Fibroblast of gingiva (primary cell): ENCODE measurements around the gene GPD1L.

Source experiments
- DNase-seq: peaks from one replicate; pipeline ENCODE4 v3.0.0-alpha.2; 2011; ENCODE audit warnings: low read depth

Gene GPD1L

GRCh38 chr3:32181365-32181764, 74.9 kb downstream of the GPD1L start:
- DNase-seq: no peak

- DNase-seq: no peak
These were observed 75.4 kb downstream of the GPD1L start for GRCh38 chr3:32181796-32182195.

- DNase-seq: no peak
These were observed 77.8 kb downstream of the GPD1L start for GRCh38 chr3:32184187-32184730.

- no peak for DNase-seq
These were observed 79.7 kb downstream of the GPD1L start for GRCh38 chr3:32186097-32186496.

GRCh38 chr3:32186876-32187275, 80.5 kb downstream of the GPD1L start:
- no peak for DNase-seq

- DNase-seq: no peak
These were observed 83.3 kb downstream of the GPD1L start for GRCh38 chr3:32189693-32190092.

- DNase-seq: peak; percentile 45
These were observed 84.1 kb downstream of the GPD1L start for GRCh38 chr3:32190556-32190955.

GRCh38 chr3:32193101-32193500, 86.7 kb downstream of the GPD1L start:
- DNase-seq: no peak

GRCh38 chr3:32194653-32195052, 88.2 kb downstream of the GPD1L start:
- no peak for DNase-seq

GRCh38 chr3:32195995-32196540, 89.6 kb downstream of the GPD1L start:
- no peak for DNase-seq

- DNase-seq: no peak
These were observed 91.6 kb downstream of the GPD1L start for GRCh38 chr3:32197991-32198390.

GRCh38 chr3:32198714-32199113, 92.3 kb downstream of the GPD1L start:
- DNase-seq: no peak

GRCh38 chr3:32200490-32200889, 94.1 kb downstream of the GPD1L start:
- DNase-seq: peak; percentile 18

- no peak for DNase-seq
These were observed 94.8 kb downstream of the GPD1L start for GRCh38 chr3:32200992-32201758.

GRCh38 chr3:32202496-32202895, 96.1 kb downstream of the GPD1L start:
- peak; percentile 8 for DNase-seq

GRCh38 chr3:32203854-32204253, 97.4 kb downstream of the GPD1L start:
- no peak for DNase-seq

GRCh38 chr3:32208447-32208846, 102.0 kb downstream of the GPD1L start:
- DNase-seq: no peak

- no peak for DNase-seq
These were observed 108.8 kb downstream of the GPD1L start for GRCh38 chr3:32215185-32215584.

GRCh38 chr3:32216172-32216783, 109.9 kb downstream of the GPD1L start:
- DNase-seq: no peak

- no peak for DNase-seq
These were observed 110.9 kb downstream of the GPD1L start for GRCh38 chr3:32217339-32217738.
